GM23248 (cell line): ENCODE measurements around the gene DENND2D. TPM values are rescaled to one million over a fixed set of nuclear protein-coding genes. Genes with fewer than 3 reads are reported as not detected.

Source experiments
- DNase-seq: peaks from one replicate; pipeline ENCODE4 v3.0.0-alpha.2; 2015
- H2AFZ ChIP-seq: fragments of 200-600 bp; sonication (generic); 2 replicates; pipeline ENCODE4 v1.6.1; 2016; ENCODE audit warnings: antibody characterized with exemption
- H3F3A ChIP-seq: fragments of 200-600 bp; sonication (generic); 2 replicates; pipeline ENCODE4 v1.6.1; 2016; ENCODE audit warnings: mild to moderate bottlenecking, antibody characterized with exemption, mixed run types; ENCODE audit not compliant: insufficient read depth
- H3K27ac ChIP-seq: fragments of 200-600 bp; sonication (generic); 2 replicates; pipeline ENCODE4 v1.5.1; 2016; ENCODE audit warnings: mild to moderate bottlenecking
- H3K27me3 ChIP-seq: fragments of 200-600 bp; sonication (generic); replicated peaks from 2 replicates; pipeline ENCODE4 v1.6.1; 2016; ENCODE audit warnings: mild to moderate bottlenecking; ENCODE audit not compliant: insufficient read depth
- H3K36me3 ChIP-seq: fragments of 200-600 bp; sonication (generic); 2 replicates; pipeline ENCODE4 v1.6.1; 2016; ENCODE audit warnings: low read depth, mild to moderate bottlenecking
- H3K4me1 ChIP-seq: fragments of 200-600 bp; sonication (generic); 2 replicates; pipeline ENCODE4 v1.6.1; 2016; ENCODE audit warnings: mild to moderate bottlenecking; ENCODE audit not compliant: insufficient read depth
- H3K4me2 ChIP-seq: fragments of 200-600 bp; sonication (generic); one replicate; pipeline ENCODE4 v1.6.1; 2016; ENCODE audit warnings: mild to moderate bottlenecking; ENCODE audit not compliant: unreplicated experiment
- H3K4me3 ChIP-seq: fragments of 200-600 bp; sonication (generic); 2 replicates; pipeline ENCODE4 v1.5.1; 2016; ENCODE audit warnings: mild to moderate bottlenecking
- H3K79me2 ChIP-seq: fragments of 200-600 bp; sonication (generic); 2 replicates; pipeline ENCODE4 v1.6.1; 2016; ENCODE audit warnings: mild to moderate bottlenecking; ENCODE audit not compliant: insufficient read depth
- H3K9ac ChIP-seq: fragments of 200-600 bp; sonication (generic); 2 replicates; pipeline ENCODE4 v1.6.1; 2016; ENCODE audit warnings: mild to moderate bottlenecking
- H3K9me2 ChIP-seq: fragments of 200-600 bp; sonication (generic); 2 replicates; pipeline ENCODE4 v1.6.1; 2016; ENCODE audit warnings: mixed run types, mild to moderate bottlenecking, moderate library complexity; ENCODE audit not compliant: insufficient read depth
- H3K9me3 ChIP-seq: fragments of 200-600 bp; sonication (generic); one replicate; pipeline ENCODE4 v1.6.1; 2017; ENCODE audit warnings: low read depth
- H4K20me1 ChIP-seq: fragments of 200-600 bp; sonication (generic); 2 replicates; pipeline ENCODE4 v1.6.0; 2016; ENCODE audit not compliant: insufficient read depth
- EZH2 ChIP-seq: fragments of 200-600 bp; sonication (generic); IDR thresholded peaks from 2 replicates; pipeline ENCODE4 v1.6.1; 2018; ENCODE audit warnings: antibody characterized with exemption, mild to moderate bottlenecking; ENCODE audit not compliant: insufficient read depth, poor library complexity, severe bottlenecking
- EZH2phosphoT487 ChIP-seq: fragments of 200-600 bp; sonication (generic); IDR thresholded peaks from 2 replicates; pipeline ENCODE4 v1.6.1; 2018; ENCODE audit warnings: antibody characterized with exemption, moderate library complexity, mild to moderate bottlenecking, low read depth; ENCODE audit not compliant: insufficient read depth
- WGBS, 2 experiments: methylation state at CpG; one replicate each; pipeline ENCODE4 v1.1.6; 2015 to 2017; ENCODE audit warnings: low lambda C conversion rate in 2 of 2, low coverage in 1 of 2; ENCODE audit errors: missing lambda C conversion rate in 2 of 2; 5-methylcytosine and 5-hydroxymethylcytosine counted together
- in situ Hi-C: fragments of 300-500 bp; cut with MboI; formaldehyde crosslinking; loops from 2 replicates; pipeline ENCODE4 v1.15.0; 2020
- polyA plus RNA-seq: library from polyadenylated mRNA; unstranded; fragments of >200 nt; fragmentation: Nextera tagmentation; extraction: Ambion mirVana; gene quantifications from 2 replicates; pipeline ENCODE4 v1.2.1, GENCODE V29; 2016
- total RNA-seq: library from RNA; depleted of rRNA; stranded (reverse); fragments of >200 nt; shearing (Covaris generic); gene quantifications from 2 replicates; pipeline ENCODE4 v1.2.3, GENCODE V29; 2014

The DENND2D gene
- total and polyA plus RNA-seq, 2 experiments from 2014 or later = 3.7 to 6.6 TPM

- H3K9ac ChIP-seq = no peak overlapping the region
- no peak overlapping the region for H3K27ac ChIP-seq
- in situ Hi-C loops = no loop called here
- DNase-seq = no peak
- H2AFZ ChIP-seq = no peak overlapping the region
- no peaks in the 10 kb centered on the region for H3K27me3 ChIP-seq
- 59 to 79% methylated on average over 2 of the region's 2 CpGs for WGBS, 2 experiments
- H3K9me3 ChIP-seq = no peaks in the 10 kb centered on the region
- H4K20me1 ChIP-seq = no peaks in the 10 kb centered on the region
- peaks cover 34% of the 10 kb centered on the region for H3K4me1 ChIP-seq
- H3F3A ChIP-seq = peaks cover 33% of the 10 kb centered on the region
- TF ChIP-seq EZH2 (no peak), EZH2phosphoT487 (no peak)
- no peak overlapping the region for H3K4me2 ChIP-seq
- H3K36me3 ChIP-seq = no peaks in the 10 kb centered on the region
- no peaks in the 10 kb centered on the region for H3K79me2 ChIP-seq
- no peaks in the 10 kb centered on the region for H3K9me2 ChIP-seq
- H3K4me3 ChIP-seq = no peak overlapping the region
Measured at GRCh38 chr1:111196213-111196612, 4.2 kb downstream of the DENND2D start.

- H3K9me2 ChIP-seq = no peaks in the 10 kb centered on the region
- no peaks in the 10 kb centered on the region for H4K20me1 ChIP-seq
- no peak overlapping the region for H3K4me3 ChIP-seq
- H3K9me3 ChIP-seq = no peaks in the 10 kb centered on the region
- no peak overlapping the region for H3K27ac ChIP-seq
- no peak overlapping the region for H3K4me2 ChIP-seq
- 78 to 88% methylated on average over 4 of the region's 4 CpGs for WGBS, 2 experiments
- in situ Hi-C loops = no loop called here
- no peaks in the 10 kb centered on the region for H3K79me2 ChIP-seq
- TF ChIP-seq EZH2 = no peak
- TF ChIP-seq EZH2phosphoT487 = no peak
- H2AFZ ChIP-seq = no peak overlapping the region
- no peak overlapping the region for H3K9ac ChIP-seq
- DNase-seq = no peak
- no peaks in the 10 kb centered on the region for H3K27me3 ChIP-seq
- peaks cover 45% of the 10 kb centered on the region for H3K4me1 ChIP-seq
- H3F3A ChIP-seq = peaks cover 43% of the 10 kb centered on the region
- no peaks in the 10 kb centered on the region for H3K36me3 ChIP-seq
Measured at GRCh38 chr1:111195002-111195684, 5.3 kb downstream of the DENND2D start.

- peak overlapping the region; percentile 55; the same call in 1 of the 2 replicates for H2AFZ ChIP-seq
- peaks cover 56% of the 10 kb centered on the region for H3F3A ChIP-seq
- H3K9me2 ChIP-seq = no peaks in the 10 kb centered on the region
- peak; percentile 47 for DNase-seq
- peak overlapping the region; percentile 59 for H3K4me2 ChIP-seq
- no peaks in the 10 kb centered on the region for H3K27me3 ChIP-seq
- in situ Hi-C loops = no loop called here
- H3K4me1 ChIP-seq = peaks cover 50% of the 10 kb centered on the region
- H3K79me2 ChIP-seq = no peaks in the 10 kb centered on the region
- H3K9me3 ChIP-seq = no peaks in the 10 kb centered on the region
- H3K27ac ChIP-seq = peak overlapping the region; percentile 27; the same call in 1 of the 2 replicates
- no peaks in the 10 kb centered on the region for H3K36me3 ChIP-seq
- WGBS, 2 experiments = 96 to 98% methylated on average over 3 of the region's 3 CpGs
- H4K20me1 ChIP-seq = no peaks in the 10 kb centered on the region
- no peak overlapping the region for H3K4me3 ChIP-seq
- no peak for TF ChIP-seq EZH2
- no peak for TF ChIP-seq EZH2phosphoT487
- no peak overlapping the region for H3K9ac ChIP-seq
Measured at GRCh38 chr1:111193712-111194480, 6.5 kb downstream of the DENND2D start.

- Histone ChIP-seq H3K79me2 (no peaks in the 10 kb centered on the region), H3K4me3 (peak overlapping the region; percentile 2; the same call in 1 of the 2 replicates), H3K4me1 (peaks cover 50% of the 10 kb centered on the region), H4K20me1 (no peaks in the 10 kb centered on the region), H3K27me3 (no peaks in the 10 kb centered on the region), H3K9me2 (no peaks in the 10 kb centered on the region), H3K27ac (peak overlapping the region; percentile 27; the same call in 1 of the 2 replicates), H3K9me3 (no peaks in the 10 kb centered on the region), H3K9ac (no peak overlapping the region), H2AFZ (peak overlapping the region; percentile 55), H3K4me2 (peak overlapping the region; percentile 59), H3F3A (peaks cover 65% of the 10 kb centered on the region), H3K36me3 (no peaks in the 10 kb centered on the region)
- TF ChIP-seq EZH2phosphoT487 (no peak), EZH2 (no peak)
- WGBS, 2 experiments = 40% methylated on average over 10 of the region's 10 CpGs
- in situ Hi-C loops = no loop called here
- peak; percentile 41 for DNase-seq
Measured at GRCh38 chr1:111192658-111193519, 7.6 kb downstream of the DENND2D start.
